Stimulated activated CD8-positive, alpha-beta memory T cell treated with anti-CD3 and anti-CD28 coated beads, Interleukin-4, amount 100 ng/mL, for 48 hours (primary cell): Measurements from ENCODE around the gene SLC16A12.

ENCODE experiments used
- DNase-seq: peaks from one replicate; pipeline ENCODE4 v3.0.0-alpha.2; 2020

Gene SLC16A12

GRCh38 chr10:89505640-89506275 is 29.6 kb downstream of the SLC16A12 start:
- no peak for DNase-seq

- DNase-seq: no peak
These were observed 30.7 kb downstream of the SLC16A12 start for GRCh38 chr10:89504691-89505090.

GRCh38 chr10:89503652-89504370 is 31.6 kb downstream of the SLC16A12 start:
- no peak for DNase-seq

- DNase-seq: no peak
These were observed 32.2 kb downstream of the SLC16A12 start for GRCh38 chr10:89503151-89503550.

- DNase-seq: no peak
These were observed 32.8 kb downstream of the SLC16A12 start for GRCh38 chr10:89502549-89502948.

GRCh38 chr10:89494575-89494974 is 40.8 kb downstream of the SLC16A12 start:
- DNase-seq: no peak

- DNase-seq: no peak
These were observed 41.3 kb downstream of the SLC16A12 start for GRCh38 chr10:89494068-89494467.

GRCh38 chr10:89491932-89492331 is 43.5 kb downstream of the SLC16A12 start:
- DNase-seq: no peak

GRCh38 chr10:89490596-89491335 is 44.6 kb downstream of the SLC16A12 start:
- DNase-seq: no peak

GRCh38 chr10:89482256-89482655 is 53.1 kb downstream of the SLC16A12 start:
- no peak for DNase-seq

- no peak for DNase-seq
These were observed 53.7 kb downstream of the SLC16A12 start for GRCh38 chr10:89481662-89482061.

GRCh38 chr10:89479771-89480446 is 55.5 kb downstream of the SLC16A12 start:
- DNase-seq: no peak

- no peak for DNase-seq
These were observed 56.4 kb downstream of the SLC16A12 start for GRCh38 chr10:89478739-89479654.

GRCh38 chr10:89478085-89478738 is 57.2 kb downstream of the SLC16A12 start:
- DNase-seq: no peak

- DNase-seq: no peak
These were observed 59.2 kb downstream of the SLC16A12 start for GRCh38 chr10:89476150-89476549.

- DNase-seq: no peak
These were observed 59.8 kb downstream of the SLC16A12 start for GRCh38 chr10:89475591-89475998.

- DNase-seq: no peak
These were observed 60.3 kb downstream of the SLC16A12 start for GRCh38 chr10:89475125-89475524.

GRCh38 chr10:89474452-89474851 is 60.9 kb downstream of the SLC16A12 start:
- DNase-seq: no peak

GRCh38 chr10:89471110-89471809 is 64.1 kb downstream of the SLC16A12 start:
- no peak for DNase-seq

GRCh38 chr10:89470628-89471027 is 64.8 kb downstream of the SLC16A12 start:
- DNase-seq: no peak

- DNase-seq: no peak
These were observed 65.9 kb downstream of the SLC16A12 start for GRCh38 chr10:89469517-89469916.
